HG02870 (cell line): ENCODE measurements around the gene SLC8A1.

ENCODE experiments used
- ATAC-seq: cut with Tn5 transposase; IDR thresholded peaks from one replicate; pipeline ENCODE4 v1.9.1; 2021; ENCODE audit warnings: mild to moderate bottlenecking, moderate library complexity; ENCODE audit not compliant: unreplicated experiment

The SLC8A1 gene

DNA sequence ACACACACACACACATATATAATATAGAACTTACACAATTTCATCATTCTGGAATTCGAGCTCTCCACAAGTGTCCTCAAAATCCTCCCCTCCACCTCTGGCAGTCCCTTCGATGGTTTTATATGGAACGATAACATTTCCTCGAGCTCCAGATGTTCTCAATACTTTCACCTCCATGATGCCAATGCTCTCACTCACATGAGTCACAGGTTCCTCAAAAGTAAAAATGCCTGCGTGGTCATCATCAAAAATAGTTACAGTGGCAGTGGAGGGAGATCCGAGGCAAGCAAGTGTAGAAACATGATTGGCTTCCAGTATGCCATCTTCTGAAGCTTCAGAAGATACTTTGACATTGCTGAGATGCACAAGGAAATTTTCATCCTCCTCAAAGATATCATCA lies 23.5 kb downstream of the SLC8A1 start:
- no peak for ATAC-seq

- no peak for ATAC-seq
Measured at GRCh38 chr2:40421631-40422297, 30.1 kb downstream of the SLC8A1 start.

DNA sequence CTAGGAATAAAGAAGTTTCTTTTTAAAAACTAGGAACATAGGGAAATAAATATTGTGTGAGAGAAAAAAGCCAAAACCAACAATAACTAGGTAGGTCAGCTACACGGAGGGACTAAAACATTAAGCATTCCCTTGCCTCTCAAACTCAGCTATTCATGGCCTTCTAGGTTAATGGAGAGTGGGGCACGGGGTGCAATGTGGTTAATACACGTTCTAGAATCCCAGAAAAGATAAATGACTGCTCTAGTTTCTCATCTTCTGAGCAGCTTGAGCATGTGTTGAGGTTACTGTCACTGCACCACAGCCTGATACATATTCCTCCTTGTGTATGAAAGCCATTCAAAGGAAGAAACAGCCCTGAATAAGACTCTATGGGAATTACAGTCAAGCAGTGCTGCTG lies 31.4 kb downstream of the SLC8A1 start:
- ATAC-seq = no peak

- no peak for ATAC-seq
Measured at GRCh38 chr2:40419364-40419762, 32.5 kb downstream of the SLC8A1 start.

- no peak for ATAC-seq
Measured at GRCh38 chr2:40418614-40419363, 33.1 kb downstream of the SLC8A1 start.

DNA sequence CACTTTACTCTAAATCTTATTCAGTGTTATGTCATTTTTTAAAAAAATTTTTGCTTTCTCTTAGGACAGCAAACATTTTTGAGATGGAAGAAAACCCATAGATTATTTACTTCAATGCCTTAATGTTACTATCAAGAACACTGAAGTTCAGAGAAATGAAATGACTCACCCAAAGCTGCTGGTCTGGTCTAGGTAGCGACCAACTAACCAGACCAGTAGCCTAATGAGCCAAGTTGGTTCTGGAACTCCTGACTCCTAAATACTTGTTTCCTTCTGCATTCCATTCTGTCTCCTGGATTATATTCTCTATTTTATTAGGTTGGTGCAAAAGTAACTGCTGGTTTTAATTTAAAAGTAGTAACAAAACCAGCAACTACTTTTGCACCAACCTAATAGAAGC lies 35.4 kb downstream of the SLC8A1 start:
- no peak for ATAC-seq

DNA sequence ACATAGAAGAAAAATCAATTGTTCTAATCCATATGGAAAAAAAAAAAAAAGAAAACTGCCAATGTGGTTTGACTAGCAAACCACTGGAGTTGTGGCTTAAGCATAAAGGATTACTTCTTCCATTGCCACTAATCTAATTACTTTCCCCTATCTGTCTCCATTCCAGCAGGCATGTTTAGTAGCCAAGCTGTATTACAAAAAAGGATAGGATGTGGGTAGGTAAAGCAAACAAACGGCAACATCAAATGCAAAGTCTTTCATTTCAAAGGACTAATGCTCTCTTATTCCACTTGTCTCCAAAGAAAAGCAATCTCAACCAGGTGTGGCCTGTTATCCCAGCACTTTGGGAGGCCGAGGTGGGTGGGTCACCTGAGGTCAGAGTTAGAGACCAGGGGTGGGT lies 36.5 kb downstream of the SLC8A1 start:
- no peak for ATAC-seq

GRCh38 chr2:40412456-40412855 lies 39.4 kb downstream of the SLC8A1 start:
- ATAC-seq = no peak

DNA sequence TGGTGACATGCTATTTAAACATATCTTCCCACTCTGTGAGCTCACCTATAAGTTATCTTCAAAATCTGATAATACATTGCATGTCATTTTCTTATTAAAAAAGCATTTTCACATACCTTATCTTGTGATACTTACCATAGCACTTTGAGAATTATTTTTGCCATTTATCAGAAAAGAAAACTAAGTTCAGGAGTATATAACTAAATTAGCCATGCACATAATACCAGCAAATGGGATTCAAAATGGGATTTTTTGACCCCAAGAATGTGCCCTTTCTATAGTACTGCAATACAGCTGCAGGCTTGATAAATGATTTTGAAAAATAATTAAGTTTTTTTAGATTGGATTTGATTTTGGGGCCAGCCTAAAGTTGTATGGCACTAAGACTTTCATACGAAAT lies 41.2 kb downstream of the SLC8A1 start:
- no peak for ATAC-seq

- no peak for ATAC-seq
Measured at GRCh38 chr2:40409734-40410133, 42.2 kb downstream of the SLC8A1 start.

GRCh38 chr2:40406485-40407289 lies 45.2 kb downstream of the SLC8A1 start:
- no peak for ATAC-seq

- ATAC-seq = no peak
Measured at GRCh38 chr2:40405465-40405864, 46.4 kb downstream of the SLC8A1 start.

- ATAC-seq = no peak
Measured at GRCh38 chr2:40404517-40404916, 47.4 kb downstream of the SLC8A1 start.

- no peak for ATAC-seq
Measured at GRCh38 chr2:40403233-40403836, 48.6 kb downstream of the SLC8A1 start.

DNA sequence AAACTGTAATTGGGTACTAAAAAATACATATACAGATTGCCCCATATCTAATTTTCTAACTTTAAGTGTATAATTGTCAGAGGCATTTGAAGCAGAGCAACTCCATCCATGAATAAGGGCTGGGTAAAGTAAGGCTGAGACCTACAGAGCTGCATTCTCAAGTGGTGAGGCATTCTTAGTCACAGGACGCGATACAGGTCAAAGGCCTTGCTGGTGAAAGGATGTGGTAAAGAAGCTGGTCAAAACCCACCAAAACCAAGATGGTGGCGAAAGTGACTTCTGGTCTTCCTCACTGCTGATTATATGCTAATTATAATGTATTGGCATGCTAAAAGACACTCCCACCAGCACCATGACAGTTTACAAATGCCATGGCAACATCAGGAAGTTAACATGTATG lies 50.0 kb downstream of the SLC8A1 start:
- ATAC-seq = no peak

GRCh38 chr2:40400336-40400953 lies 51.4 kb downstream of the SLC8A1 start:
- ATAC-seq = no peak

- no peak for ATAC-seq
Measured at GRCh38 chr2:40397765-40398164, 54.1 kb downstream of the SLC8A1 start.

DNA sequence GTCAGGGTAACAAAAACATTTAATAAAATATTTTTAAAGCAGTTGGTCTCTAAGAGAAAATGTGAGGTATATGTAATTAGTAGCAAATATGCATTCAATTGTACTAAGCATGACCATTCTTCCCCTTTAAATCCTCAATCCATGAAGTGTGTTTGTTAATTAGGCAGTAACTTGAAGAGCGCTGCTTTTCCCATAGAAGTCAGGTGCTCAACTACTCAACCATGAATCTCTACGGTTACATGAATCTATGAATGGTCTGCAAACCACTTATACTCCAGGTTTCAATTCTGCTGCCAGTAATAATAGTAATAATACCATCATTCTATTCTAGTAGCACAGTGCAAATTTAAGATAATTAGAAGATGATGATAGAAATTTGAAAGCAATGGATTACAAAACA lies 55.8 kb downstream of the SLC8A1 start:
- ATAC-seq = no peak

DNA sequence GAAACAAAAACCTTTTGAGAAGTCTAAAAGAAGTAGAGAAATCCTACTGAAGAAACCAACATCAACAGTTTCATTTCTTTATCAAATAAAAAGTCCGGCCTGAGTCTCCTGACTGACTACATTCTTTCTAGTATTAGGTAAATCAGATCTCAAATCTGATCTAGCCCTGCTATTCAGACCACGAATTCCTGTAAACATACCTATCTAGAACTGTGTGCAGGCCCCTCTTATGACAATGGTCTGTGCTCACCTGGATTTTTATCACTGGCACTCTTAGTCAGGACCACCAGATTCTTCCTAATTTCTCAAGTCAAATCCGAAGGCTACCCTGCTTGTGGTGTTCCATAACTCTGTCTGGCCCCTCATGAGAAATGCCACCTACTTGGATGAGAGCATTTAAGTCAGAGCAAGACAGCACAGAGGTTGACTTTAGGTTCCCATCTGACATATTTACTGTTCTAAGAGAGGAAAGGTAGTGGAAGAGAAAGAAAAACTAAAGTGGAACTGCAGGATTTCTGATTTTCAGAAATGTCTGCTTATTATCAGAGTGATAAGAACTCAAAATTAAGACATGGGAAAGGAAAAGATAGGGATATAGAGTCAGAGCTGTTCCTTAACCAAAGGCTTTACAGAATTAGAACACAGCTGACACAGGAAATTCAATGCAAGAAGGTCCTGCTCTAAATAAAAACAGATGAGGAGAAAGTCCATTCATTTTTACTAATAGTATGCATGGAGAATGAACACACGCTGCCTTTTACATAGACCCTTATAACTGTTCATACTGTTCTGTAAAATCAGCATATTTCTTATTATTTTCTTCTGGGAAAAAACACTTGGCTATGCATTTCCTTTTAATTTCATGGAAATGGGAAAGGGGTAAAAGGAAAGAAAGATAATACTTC lies 56.5 kb downstream of the SLC8A1 start:
- ATAC-seq = no peak

GRCh38 chr2:40394597-40394996 lies 57.3 kb downstream of the SLC8A1 start:
- no peak for ATAC-seq
